Measurements from ENCODE around the gene UST.

The UST gene

GRCh38 chr6:149025061-149025460 lies 278.2 kb downstream of the UST start:
- H3K79me2 ChIP-seq: no peaks in the 10 kb centered on the region
- no peak overlapping the region for H2AFZ ChIP-seq
- H3K4me2 ChIP-seq (ENCODE audit: low read length): no peak overlapping the region
- H3K36me3 ChIP-seq (ENCODE audit: control insufficient read depth, insufficient read depth, low read length): no peaks in the 10 kb centered on the region
- no peaks in the 10 kb centered on the region for H3K4me1 ChIP-seq
- no peak for TF ChIP-seq CTCF (IDR thresholded peaks at IDR 0.05)
- H3K9ac ChIP-seq: no peak overlapping the region
- no peak overlapping the region for H3K4me3 ChIP-seq (ENCODE audit: low read depth, low read length)
- no peaks in the 10 kb centered on the region for H3K27me3 ChIP-seq (ENCODE audit: control insufficient read depth, insufficient read depth, low read length)
- H3K9me3 ChIP-seq (ENCODE audit: control insufficient read depth, low read length): no peaks in the 10 kb centered on the region
- H3K27ac ChIP-seq: no peak overlapping the region

- Histone ChIP-seq H3K4me1 (no peaks in the 10 kb centered on the region), H3K27ac (no peak overlapping the region), H3K79me2 (no peaks in the 10 kb centered on the region), H2AFZ (no peak overlapping the region), H3K36me3 (ENCODE audit: control insufficient read depth, insufficient read depth, low read length) (no peaks in the 10 kb centered on the region), H3K9me3 (ENCODE audit: control insufficient read depth, low read length) (no peaks in the 10 kb centered on the region), H3K27me3 (ENCODE audit: control insufficient read depth, insufficient read depth, low read length) (no peaks in the 10 kb centered on the region), H3K4me3 (ENCODE audit: low read depth, low read length) (no peak overlapping the region), H3K4me2 (ENCODE audit: low read length) (no peak overlapping the region), H3K9ac (no peak overlapping the region)
- no peak for TF ChIP-seq CTCF (IDR thresholded peaks at IDR 0.05)
These were observed 279.7 kb downstream of the UST start for GRCh38 chr6:149026530-149026942.

GRCh38 chr6:149027484-149027883 lies 280.7 kb downstream of the UST start:
- H3K27me3 ChIP-seq (ENCODE audit: control insufficient read depth, insufficient read depth, low read length): no peaks in the 10 kb centered on the region
- TF ChIP-seq CTCF (IDR thresholded peaks at IDR 0.05): no peak
- H3K4me2 ChIP-seq (ENCODE audit: low read length): no peak overlapping the region
- H3K9me3 ChIP-seq (ENCODE audit: control insufficient read depth, low read length): no peaks in the 10 kb centered on the region
- H2AFZ ChIP-seq: no peak overlapping the region
- H3K4me3 ChIP-seq (ENCODE audit: low read depth, low read length): no peak overlapping the region
- no peaks in the 10 kb centered on the region for H3K79me2 ChIP-seq
- no peaks in the 10 kb centered on the region for H3K36me3 ChIP-seq (ENCODE audit: control insufficient read depth, insufficient read depth, low read length)
- H3K9ac ChIP-seq: no peak overlapping the region
- no peaks in the 10 kb centered on the region for H3K4me1 ChIP-seq
- H3K27ac ChIP-seq: no peak overlapping the region

- Histone ChIP-seq H3K9ac (no peak overlapping the region), H3K4me3 (ENCODE audit: low read depth, low read length) (no peak overlapping the region), H3K9me3 (ENCODE audit: control insufficient read depth, low read length) (no peaks in the 10 kb centered on the region), H2AFZ (no peak overlapping the region), H3K27me3 (ENCODE audit: control insufficient read depth, insufficient read depth, low read length) (no peaks in the 10 kb centered on the region), H3K79me2 (no peaks in the 10 kb centered on the region), H3K36me3 (ENCODE audit: control insufficient read depth, insufficient read depth, low read length) (no peaks in the 10 kb centered on the region), H3K4me2 (ENCODE audit: low read length) (no peak overlapping the region), H3K4me1 (no peaks in the 10 kb centered on the region), H3K27ac (no peak overlapping the region)
- TF ChIP-seq CTCF (IDR thresholded peaks at IDR 0.05): peak; percentile 86
These were observed 282.1 kb downstream of the UST start for GRCh38 chr6:149028767-149029405.

- Histone ChIP-seq H3K36me3 (ENCODE audit: control insufficient read depth, insufficient read depth, low read length) (no peaks in the 10 kb centered on the region), H3K9me3 (ENCODE audit: control insufficient read depth, low read length) (no peaks in the 10 kb centered on the region), H3K79me2 (no peaks in the 10 kb centered on the region), H3K9ac (no peak overlapping the region), H3K27ac (no peak overlapping the region), H3K4me1 (no peaks in the 10 kb centered on the region), H3K27me3 (ENCODE audit: control insufficient read depth, insufficient read depth, low read length) (no peaks in the 10 kb centered on the region), H2AFZ (no peak overlapping the region), H3K4me2 (ENCODE audit: low read length) (no peak overlapping the region), H3K4me3 (ENCODE audit: low read depth, low read length) (no peak overlapping the region)
- TF ChIP-seq CTCF (IDR thresholded peaks at IDR 0.05): no peak
These were observed 284.5 kb downstream of the UST start for GRCh38 chr6:149031201-149031858.

Data from parathyroid adenoma (tissue), 2 donors.